Measurements from ENCODE around the gene NCK2.

The NCK2 gene

GRCh38 chr2:105856581-105856980 lies 111.9 kb downstream of the NCK2 start:
- no peak for DNase-seq (ENCODE audit: extremely low spot score)
- no peak for TF ChIP-seq CTCF (IDR thresholded peaks at IDR 0.05; ENCODE audit: control extremely low read depth, extremely low read depth, low read depth, missing control alignments)
- ChIA-PET POLR2A (interaction anchor here (0.6 kb wide), 1 partner anchor 285 kb away, joined by 3 read pairs; no protein-coding TSS in a partner anchor), CTCF (interaction anchor here (1.0 to 1.4 kb wide), 2 partner anchors 19 to 20 kb away, joined by 3 to 4 read pairs; no protein-coding TSS in a partner anchor)

GRCh38 chr2:105857076-105857740 lies 112.5 kb downstream of the NCK2 start:
- DNase-seq (ENCODE audit: extremely low spot score) = no peak
- ChIA-PET CTCF (interaction anchor here (1.0 to 1.5 kb wide), 4 partner anchors 18 to 58 kb away, joined by 3 to 4 read pairs (median 4); no protein-coding TSS in a partner anchor), POLR2A (no interaction called here)
- no peak for TF ChIP-seq CTCF (IDR thresholded peaks at IDR 0.05; ENCODE audit: control extremely low read depth, extremely low read depth, low read depth, missing control alignments)

GRCh38 chr2:105858868-105859693 lies 114.4 kb downstream of the NCK2 start:
- DNase-seq (ENCODE audit: extremely low spot score) = no peak
- ChIA-PET POLR2A (no interaction called here), CTCF (interaction anchor here (1.0 to 1.5 kb wide), 9 partner anchors 9 to 250 kb away, joined by 3 to 9 read pairs (median 3); no protein-coding TSS in a partner anchor)
- TF ChIP-seq CTCF (IDR thresholded peaks at IDR 0.05; ENCODE audit: control extremely low read depth, extremely low read depth, low read depth, missing control alignments) = no peak

GRCh38 chr2:105859694-105859951 lies 114.9 kb downstream of the NCK2 start:
- CTCF ChIA-PET = interaction anchor here (1.2 to 1.4 kb wide), 3 partner anchors 9 to 249 kb away, joined by 3 read pairs; no protein-coding TSS in a partner anchor
- TF ChIP-seq CTCF (IDR thresholded peaks at IDR 0.05; ENCODE audit: control extremely low read depth, extremely low read depth, low read depth, missing control alignments) = no peak
- POLR2A ChIA-PET = no interaction called here
- DNase-seq (ENCODE audit: extremely low spot score) = no peak

GRCh38 chr2:105860567-105860966 lies 115.9 kb downstream of the NCK2 start:
- ChIA-PET POLR2A (no interaction called here), CTCF (no interaction called here)
- TF ChIP-seq CTCF (IDR thresholded peaks at IDR 0.05; ENCODE audit: control extremely low read depth, extremely low read depth, low read depth, missing control alignments) = no peak
- DNase-seq (ENCODE audit: extremely low spot score) = no peak

GRCh38 chr2:105861200-105861599 lies 116.5 kb downstream of the NCK2 start:
- no peak for TF ChIP-seq CTCF (IDR thresholded peaks at IDR 0.05; ENCODE audit: control extremely low read depth, extremely low read depth, low read depth, missing control alignments)
- ChIA-PET CTCF (no interaction called here), POLR2A (interaction anchor here (0.6 kb wide), 1 partner anchor 33 kb away, joined by 3 read pairs; no protein-coding TSS in a partner anchor)
- no peak for DNase-seq (ENCODE audit: extremely low spot score)

Data from GM10248 (cell line).